Calu3 (cell line): ENCODE data around the gene CNPY4. TPM values are rescaled to one million over a fixed set of nuclear protein-coding genes. Genes with fewer than 3 reads are reported as not detected.

ENCODE experiments used
- BruUV-seq: library from RNA; stranded (reverse); fragments of 400-500 nt; replicated peaks from 2 replicates; lab custom pipeline; 2021; lab: Mats Ljungman, UMichigan
- CTCF ChIA-PET: fragments of 300-600 bp; sonication (Branson Sonifier 250); formaldehyde crosslinking; loops from one replicate; lab custom pipeline; 2022; ENCODE audit warnings: antibody characterized with exemption; lab: Charles Lee
- DNase-seq: peaks from one replicate; pipeline ENCODE4 v3.0.0; 2022
- H3K27ac Mint-ChIP-seq: one replicate; pipeline ENCODE4 v1.8.0; 2022; ENCODE audit warnings: mixed read lengths; ENCODE audit not compliant: unreplicated experiment
- H3K27me3 Mint-ChIP-seq: one replicate; pipeline ENCODE4 v1.8.0; 2022; ENCODE audit warnings: mixed read lengths; ENCODE audit not compliant: unreplicated experiment
- H3K36me3 Mint-ChIP-seq: one replicate; pipeline ENCODE4 v1.8.0; 2022; ENCODE audit warnings: mild to moderate bottlenecking, moderate library complexity, mixed read lengths; ENCODE audit not compliant: insufficient read depth, unreplicated experiment
- H3K4me1 Mint-ChIP-seq: one replicate; pipeline ENCODE4 v1.8.0; 2022; ENCODE audit warnings: mild to moderate bottlenecking, low read depth, mixed read lengths; ENCODE audit not compliant: unreplicated experiment
- H3K4me3 Mint-ChIP-seq: one replicate; pipeline ENCODE4 v1.8.0; 2022; ENCODE audit warnings: mild to moderate bottlenecking, low read depth, moderate library complexity, mixed read lengths; ENCODE audit not compliant: unreplicated experiment
- H3K9me3 Mint-ChIP-seq: one replicate; pipeline ENCODE4 v1.8.0; 2022; ENCODE audit warnings: low read depth, mixed read lengths; ENCODE audit not compliant: unreplicated experiment
- intact Hi-C: fragments of 100-400 bp; cut with micrococcal nuclease; formaldehyde crosslinking; loops from one replicate; pipeline ENCODE4 v1.10.0; 2022; ENCODE audit not compliant: unreplicated experiment
- total RNA-seq: library from RNA; stranded (reverse); gene quantifications from 2 replicates; pipeline ENCODE4 v1.2.3, GENCODE V29; 2022
- TF ChIP-seq, protein P1 (sequence below): fragments of 200-600 bp; IDR thresholded peaks from one replicate; pipeline ENCODE4 v1.8.0; 2022; ENCODE audit warnings: antibody characterized with exemption; ENCODE audit not compliant: unreplicated experiment

The CNPY4 gene
- total RNA-seq, 1 experiment from 2014 or later = 5.9 TPM

- TF ChIP-seq, protein P1, sequence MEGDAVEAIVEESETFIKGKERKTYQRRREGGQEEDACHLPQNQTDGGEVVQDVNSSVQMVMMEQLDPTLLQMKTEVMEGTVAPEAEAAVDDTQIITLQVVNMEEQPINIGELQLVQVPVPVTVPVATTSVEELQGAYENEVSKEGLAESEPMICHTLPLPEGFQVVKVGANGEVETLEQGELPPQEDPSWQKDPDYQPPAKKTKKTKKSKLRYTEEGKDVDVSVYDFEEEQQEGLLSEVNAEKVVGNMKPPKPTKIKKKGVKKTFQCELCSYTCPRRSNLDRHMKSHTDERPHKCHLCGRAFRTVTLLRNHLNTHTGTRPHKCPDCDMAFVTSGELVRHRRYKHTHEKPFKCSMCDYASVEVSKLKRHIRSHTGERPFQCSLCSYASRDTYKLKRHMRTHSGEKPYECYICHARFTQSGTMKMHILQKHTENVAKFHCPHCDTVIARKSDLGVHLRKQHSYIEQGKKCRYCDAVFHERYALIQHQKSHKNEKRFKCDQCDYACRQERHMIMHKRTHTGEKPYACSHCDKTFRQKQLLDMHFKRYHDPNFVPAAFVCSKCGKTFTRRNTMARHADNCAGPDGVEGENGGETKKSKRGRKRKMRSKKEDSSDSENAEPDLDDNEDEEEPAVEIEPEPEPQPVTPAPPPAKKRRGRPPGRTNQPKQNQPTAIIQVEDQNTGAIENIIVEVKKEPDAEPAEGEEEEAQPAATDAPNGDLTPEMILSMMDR = no peak
- no peaks in the 10 kb centered on the region for H3K9me3 Mint-ChIP-seq
- H3K4me1 Mint-ChIP-seq = peaks cover 11% of the 10 kb centered on the region
- H3K27me3 Mint-ChIP-seq = no peaks in the 10 kb centered on the region
- CTCF ChIA-PET = no interaction called here
- H3K27ac Mint-ChIP-seq = peak overlapping the region; percentile 9
- peaks cover 56% of the 10 kb centered on the region for H3K36me3 Mint-ChIP-seq
- DNase-seq = no peak
- BruUV-seq = no TSS peak
- intact Hi-C loops = no loop called here
- H3K4me3 Mint-ChIP-seq = peak overlapping the region; percentile 79
These were observed 29.8 kb upstream of the CNPY4 start for GRCh38 chr7:100089458-100090196.

GRCh38 chr7:100090527-100091410 is 28.7 kb upstream of the CNPY4 start:
- Mint-ChIP-seq H3K9me3 (no peaks in the 10 kb centered on the region), H3K4me3 (no peak overlapping the region), H3K27ac (no peak overlapping the region), H3K36me3 (peaks cover 68% of the 10 kb centered on the region), H3K4me1 (peaks cover 11% of the 10 kb centered on the region), H3K27me3 (no peaks in the 10 kb centered on the region)
- CTCF ChIA-PET = interaction anchor here (0.6 kb wide), 1 partner anchor 97 kb away, joined by 3 read pairs; no protein-coding TSS in a partner anchor
- TF ChIP-seq, protein P1 = no peak
- intact Hi-C loops = no loop called here
- no peak for DNase-seq
- BruUV-seq = no TSS peak

GRCh38 chr7:100091411-100092181 is 27.8 kb upstream of the CNPY4 start:
- peaks cover 75% of the 10 kb centered on the region for H3K36me3 Mint-ChIP-seq
- TF ChIP-seq, protein P1 = no peak
- H3K27me3 Mint-ChIP-seq = no peaks in the 10 kb centered on the region
- TSS peak; percentile 82 for BruUV-seq
- H3K27ac Mint-ChIP-seq = peak overlapping the region; percentile 34
- peaks cover 11% of the 10 kb centered on the region for H3K4me1 Mint-ChIP-seq
- CTCF ChIA-PET = no interaction called here
- DNase-seq = no peak
- intact Hi-C loops = no loop called here
- H3K4me3 Mint-ChIP-seq = no peak overlapping the region
- H3K9me3 Mint-ChIP-seq = no peaks in the 10 kb centered on the region

GRCh38 chr7:100093054-100093453 is 26.4 kb upstream of the CNPY4 start:
- TF ChIP-seq, protein P1 = no peak
- Mint-ChIP-seq H3K4me1 (peaks cover 13% of the 10 kb centered on the region), H3K27ac (no peak overlapping the region), H3K4me3 (no peak overlapping the region), H3K9me3 (no peaks in the 10 kb centered on the region), H3K27me3 (no peaks in the 10 kb centered on the region), H3K36me3 (peaks cover 88% of the 10 kb centered on the region)
- intact Hi-C loops = no loop called here
- no TSS peak for BruUV-seq
- CTCF ChIA-PET = no interaction called here
- DNase-seq = no peak
